ENCODE data around the gene CSN2. TPM values are rescaled to one million over a fixed set of nuclear protein-coding genes. Genes with fewer than 3 reads are reported as not detected.
"Not testable (repeated sequence)": the region's sequence is repeated elsewhere in the genome, so short reads cannot be mapped to it uniquely, and the experiment has no call there.

Gene CSN2
- total RNA-seq, 1 donor = not detected

GRCh38 chr4:69934150-69934549 is 31.4 kb downstream of the CSN2 start:
- no peaks in the 10 kb centered on the region for H4K20me1 ChIP-seq (ENCODE audit: insufficient read depth, low read length)
- H3K9me3 ChIP-seq (ENCODE audit: low read depth, low read length) = no peaks in the 10 kb centered on the region
- DNase-seq (ENCODE audit: insufficient read length, low spot score, missing footprints) = no peak
- H3K4me2 ChIP-seq (ENCODE audit: insufficient read depth, low read length) = no peak overlapping the region
- no peaks in the 10 kb centered on the region for H3K27me3 ChIP-seq (ENCODE audit: insufficient read depth, low read length)
- H3K79me2 ChIP-seq (ENCODE audit: insufficient read depth, low read length) = no peaks in the 10 kb centered on the region
- no peak overlapping the region for H2AFZ ChIP-seq (ENCODE audit: low read length)
- no peak overlapping the region for H3K27ac ChIP-seq (ENCODE audit: low read depth, low read length)
- H3K4me3 ChIP-seq (ENCODE audit: insufficient read depth, low read length) = no peak overlapping the region
- H3K4me1 ChIP-seq (ENCODE audit: insufficient read depth, low read length) = no peaks in the 10 kb centered on the region
- no peaks in the 10 kb centered on the region for H3K36me3 ChIP-seq (ENCODE audit: insufficient read depth, low read length)
- no peak for TF ChIP-seq CTCF (IDR thresholded peaks at IDR 0.05; ENCODE audit: extremely low read depth, low read depth, low read length)

- Histone ChIP-seq H2AFZ (ENCODE audit: low read length) (no peak within 1 kb of the TSS), H3K4me1 (ENCODE audit: insufficient read depth, low read length) (no peaks in the 10 kb centered on the region), H4K20me1 (ENCODE audit: insufficient read depth, low read length) (no peaks in the 10 kb centered on the region), H3K27me3 (ENCODE audit: insufficient read depth, low read length) (no peaks in the 10 kb centered on the region), H3K4me2 (ENCODE audit: insufficient read depth, low read length) (no peak within 1 kb of the TSS), H3K9me3 (ENCODE audit: low read depth, low read length) (no peaks in the 10 kb centered on the region), H3K4me3 (ENCODE audit: insufficient read depth, low read length) (no peak within 1 kb of the TSS), H3K27ac (ENCODE audit: low read depth, low read length) (no peak within 1 kb of the TSS), H3K79me2 (ENCODE audit: insufficient read depth, low read length) (no peaks in the 10 kb centered on the region), H3K36me3 (ENCODE audit: insufficient read depth, low read length) (no peaks in the 10 kb centered on the region)
- no peak for DNase-seq (ENCODE audit: insufficient read length, low spot score, missing footprints)
- no peak for TF ChIP-seq CTCF (IDR thresholded peaks at IDR 0.05; ENCODE audit: extremely low read depth, low read depth, low read length)
These were observed 34.8 kb downstream of the CSN2 start, which contains the start of gene CSN1S1 for GRCh38 chr4:69930768-69931167. CSN1S1 (plus strand) TSS chr4:69931068; CDS start chr4:69932556, 1,488 bp downstream.

GRCh38 chr4:69923782-69924410 is 41.6 kb downstream of the CSN2 start:
- H3K27me3 ChIP-seq (ENCODE audit: insufficient read depth, low read length); H3K27ac ChIP-seq (ENCODE audit: low read depth, low read length); H3K4me1 ChIP-seq (ENCODE audit: insufficient read depth, low read length); H3K79me2 ChIP-seq (ENCODE audit: insufficient read depth, low read length); H2AFZ ChIP-seq (ENCODE audit: low read length); DNase-seq (ENCODE audit: insufficient read length, low spot score, missing footprints); H3K4me2 ChIP-seq (ENCODE audit: insufficient read depth, low read length); H3K4me3 ChIP-seq (ENCODE audit: insufficient read depth, low read length); H4K20me1 ChIP-seq (ENCODE audit: insufficient read depth, low read length); H3K36me3 ChIP-seq (ENCODE audit: insufficient read depth, low read length); H3K9me3 ChIP-seq (ENCODE audit: low read depth, low read length): not testable (repeated sequence)

- Histone ChIP-seq H4K20me1 (ENCODE audit: insufficient read depth, low read length) (no peaks in the 10 kb centered on the region), H3K36me3 (ENCODE audit: insufficient read depth, low read length) (no peaks in the 10 kb centered on the region), H3K4me2 (ENCODE audit: insufficient read depth, low read length) (no peak overlapping the region), H3K9me3 (ENCODE audit: low read depth, low read length) (no peaks in the 10 kb centered on the region), H3K27me3 (ENCODE audit: insufficient read depth, low read length) (no peaks in the 10 kb centered on the region), H2AFZ (ENCODE audit: low read length) (no peak overlapping the region), H3K4me3 (ENCODE audit: insufficient read depth, low read length) (no peak overlapping the region), H3K4me1 (ENCODE audit: insufficient read depth, low read length) (no peaks in the 10 kb centered on the region), H3K27ac (ENCODE audit: low read depth, low read length) (no peak overlapping the region), H3K79me2 (ENCODE audit: insufficient read depth, low read length) (no peaks in the 10 kb centered on the region)
- no peak for TF ChIP-seq CTCF (IDR thresholded peaks at IDR 0.05; ENCODE audit: extremely low read depth, low read depth, low read length)
- DNase-seq (ENCODE audit: insufficient read length, low spot score, missing footprints) = no peak
These were observed 44.7 kb downstream of the CSN2 start for GRCh38 chr4:69920874-69921273.
